ENCODE measurements around the gene CSTF1. TPM values are rescaled to one million over a fixed set of nuclear protein-coding genes. Genes with fewer than 3 reads are reported as not detected.
A peak's percentile ranks its signal among the peaks of the same experiment; 100 is the strongest.

Gene CSTF1
- total RNA-seq, 1 donor from 2014 or later, result 24.4 TPM

GRCh38 chr20:56420940-56421688 lies 28.7 kb downstream of the CSTF1 start:
- Histone ChIP-seq H3K36me3 (no peaks in the 10 kb centered on the region), H3K9me3 (no peaks in the 10 kb centered on the region), H3K27ac (peak overlapping the region; percentile 22), H3K4me3 (no peak overlapping the region), H3K27me3 (ENCODE audit: low read depth) (no peaks in the 10 kb centered on the region), H3K4me1 (peaks cover 77% of the 10 kb centered on the region)
- no peak for DNase-seq
- ATAC-seq, result no peak
- intact Hi-C loops (cut with DNase I), result no loop called here
- no peak for TF ChIP-seq CTCF (IDR thresholded peaks at IDR 0.05)

GRCh38 chr20:56422076-56422823 lies 29.8 kb downstream of the CSTF1 start:
- TF ChIP-seq CTCF (IDR thresholded peaks at IDR 0.05), result no peak
- H3K27me3 ChIP-seq (ENCODE audit: low read depth), result no peaks in the 10 kb centered on the region
- intact Hi-C loops (cut with DNase I), result no loop called here
- H3K9me3 ChIP-seq, result no peaks in the 10 kb centered on the region
- H3K36me3 ChIP-seq, result no peaks in the 10 kb centered on the region
- H3K4me3 ChIP-seq, result peak overlapping the region; percentile 7
- no peak for DNase-seq
- no peak for ATAC-seq
- peaks cover 79% of the 10 kb centered on the region for H3K4me1 ChIP-seq
- peak overlapping the region; percentile 22 for H3K27ac ChIP-seq

DNA sequence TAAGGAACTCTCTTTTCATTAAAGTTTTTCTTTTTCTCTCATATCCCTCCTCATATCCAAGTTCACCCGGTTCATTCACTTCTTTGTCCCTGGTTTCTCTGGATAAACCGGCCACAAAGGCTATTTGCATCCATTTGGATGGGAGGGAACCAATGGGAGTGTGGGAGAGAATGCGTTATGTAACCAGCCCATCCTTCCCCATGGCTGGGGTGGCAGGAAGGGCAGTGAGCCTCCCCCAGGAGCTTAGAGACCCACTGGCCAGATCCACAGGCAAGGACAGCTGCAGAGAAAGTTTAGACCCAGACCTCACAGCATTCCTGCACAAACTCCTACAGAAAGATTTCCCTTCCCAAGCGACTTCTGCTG lies 30.4 kb downstream of the CSTF1 start:
- Histone ChIP-seq H3K4me1 (peaks cover 79% of the 10 kb centered on the region), H3K9me3 (no peaks in the 10 kb centered on the region), H3K27me3 (ENCODE audit: low read depth) (no peaks in the 10 kb centered on the region), H3K27ac (peak overlapping the region; percentile 22), H3K4me3 (peak overlapping the region; percentile 7), H3K36me3 (no peaks in the 10 kb centered on the region)
- ATAC-seq, result no peak
- TF ChIP-seq CTCF (IDR thresholded peaks at IDR 0.05), result no peak
- no peak for DNase-seq
- intact Hi-C loops (cut with DNase I), result no loop called here

GRCh38 chr20:56423211-56423610 lies 30.8 kb downstream of the CSTF1 start:
- no peak for DNase-seq
- H3K4me3 ChIP-seq, result peak overlapping the region; percentile 7
- H3K36me3 ChIP-seq, result no peaks in the 10 kb centered on the region
- no peaks in the 10 kb centered on the region for H3K27me3 ChIP-seq (ENCODE audit: low read depth)
- ATAC-seq, result no peak
- peaks cover 78% of the 10 kb centered on the region for H3K4me1 ChIP-seq
- intact Hi-C loops (cut with DNase I), result no loop called here
- peak overlapping the region; percentile 22 for H3K27ac ChIP-seq
- no peak for TF ChIP-seq CTCF (IDR thresholded peaks at IDR 0.05)
- H3K9me3 ChIP-seq, result no peaks in the 10 kb centered on the region

- no peaks in the 10 kb centered on the region for H3K36me3 ChIP-seq
- no peak overlapping the region for H3K4me3 ChIP-seq
- ATAC-seq (no peak), DNase-seq (no peak)
- intact Hi-C loops (cut with DNase I), result no loop called here
- TF ChIP-seq CTCF (IDR thresholded peaks at IDR 0.05), result no peak
- H3K9me3 ChIP-seq, result no peaks in the 10 kb centered on the region
- no peaks in the 10 kb centered on the region for H3K27me3 ChIP-seq (ENCODE audit: low read depth)
- H3K27ac ChIP-seq, result peak overlapping the region; percentile 22
- H3K4me1 ChIP-seq, result peaks cover 78% of the 10 kb centered on the region
These were observed 31.4 kb downstream of the CSTF1 start for GRCh38 chr20:56423886-56424285.
